Measurements from ENCODE around the gene MFAP2. TPM values are rescaled to one million over a fixed set of nuclear protein-coding genes. Genes with fewer than 3 reads are reported as not detected.

MFAP2 gene
- polyA plus RNA-seq, 3 donors, result not detected

DNA sequence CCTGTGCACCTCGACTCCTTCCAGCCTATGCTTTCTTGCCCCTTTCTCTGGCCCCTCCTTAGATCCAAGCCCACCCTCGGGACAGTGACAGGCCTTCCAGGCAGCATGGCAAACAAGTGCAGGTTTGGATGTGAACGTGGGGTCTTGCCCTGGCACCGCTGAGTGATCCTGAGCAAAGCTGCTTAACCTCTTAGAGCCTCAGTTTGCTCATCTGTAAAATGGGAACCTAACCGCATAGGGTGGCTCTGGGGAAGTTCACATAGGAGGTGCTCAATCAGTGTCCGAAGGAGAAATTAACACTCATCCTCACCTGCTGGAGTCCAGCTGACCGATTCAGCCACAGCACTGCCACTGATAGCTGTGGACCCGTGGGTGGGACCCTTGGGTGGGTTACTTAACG is 7.2 kb downstream of the MFAP2 start:
- TF ChIP-seq, protein P1, sequence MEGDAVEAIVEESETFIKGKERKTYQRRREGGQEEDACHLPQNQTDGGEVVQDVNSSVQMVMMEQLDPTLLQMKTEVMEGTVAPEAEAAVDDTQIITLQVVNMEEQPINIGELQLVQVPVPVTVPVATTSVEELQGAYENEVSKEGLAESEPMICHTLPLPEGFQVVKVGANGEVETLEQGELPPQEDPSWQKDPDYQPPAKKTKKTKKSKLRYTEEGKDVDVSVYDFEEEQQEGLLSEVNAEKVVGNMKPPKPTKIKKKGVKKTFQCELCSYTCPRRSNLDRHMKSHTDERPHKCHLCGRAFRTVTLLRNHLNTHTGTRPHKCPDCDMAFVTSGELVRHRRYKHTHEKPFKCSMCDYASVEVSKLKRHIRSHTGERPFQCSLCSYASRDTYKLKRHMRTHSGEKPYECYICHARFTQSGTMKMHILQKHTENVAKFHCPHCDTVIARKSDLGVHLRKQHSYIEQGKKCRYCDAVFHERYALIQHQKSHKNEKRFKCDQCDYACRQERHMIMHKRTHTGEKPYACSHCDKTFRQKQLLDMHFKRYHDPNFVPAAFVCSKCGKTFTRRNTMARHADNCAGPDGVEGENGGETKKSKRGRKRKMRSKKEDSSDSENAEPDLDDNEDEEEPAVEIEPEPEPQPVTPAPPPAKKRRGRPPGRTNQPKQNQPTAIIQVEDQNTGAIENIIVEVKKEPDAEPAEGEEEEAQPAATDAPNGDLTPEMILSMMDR (IDR thresholded peaks at IDR 0.05), result no peak
- WGBS (ENCODE audit: insufficient coverage), result 89% methylated on average over 3 of the region's 9 CpGs

DNA sequence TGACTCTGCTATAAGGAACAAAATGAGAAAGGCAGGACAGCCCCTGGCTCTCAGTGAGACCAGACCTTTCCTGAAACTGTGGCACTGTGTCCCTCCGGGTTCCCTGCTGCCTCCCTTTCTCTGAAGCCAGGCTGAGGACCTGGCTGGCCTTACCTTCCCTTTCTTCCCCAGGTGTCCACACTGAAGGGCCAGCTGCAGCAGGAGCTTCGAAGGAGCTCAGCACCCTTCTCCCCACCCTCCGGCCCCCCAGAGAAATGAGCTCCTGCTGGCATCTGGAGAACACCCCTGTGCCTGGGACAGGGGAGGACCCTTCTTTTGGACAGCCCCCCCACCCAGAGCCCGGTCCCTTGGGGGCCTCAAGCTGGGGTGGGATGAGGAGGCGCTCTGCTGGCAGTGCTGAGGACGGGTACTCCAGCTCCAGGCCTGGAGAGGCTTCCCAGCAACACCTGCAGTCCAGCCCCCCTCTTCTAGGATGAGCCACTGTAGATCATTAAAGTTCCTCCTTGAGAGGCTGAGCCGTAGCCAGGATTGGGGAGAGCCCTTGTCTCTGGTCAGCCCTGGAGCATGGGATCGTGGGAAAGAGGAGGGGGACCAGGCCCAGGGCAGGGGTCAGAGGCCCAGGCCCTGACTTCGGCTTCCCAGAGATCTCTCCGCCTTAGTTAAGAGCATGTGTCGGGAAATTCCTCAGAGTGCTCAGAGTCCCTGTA is 8.1 kb downstream of the MFAP2 start:
- Mint-ChIP-seq H3K4me1 (no peaks in the 10 kb centered on the region), H3K36me3 (peaks cover 3 to 6% of the 10 kb centered on the region in 2 donors), H3K27me3 (ENCODE audit: low read depth in 3 of 3) (peaks cover 0 to 3% (median 1%) of the 10 kb centered on the region in 3 donors), H3K9me3 (no peaks in the 10 kb centered on the region), H3K4me3 (no peak overlapping the region), H3K27ac (peak overlapping the region in 1 of 7 donors; percentile 13)
- peaks cover 0 to 4% of the 10 kb centered on the region in 2 donors for H3K36me3 ChIP-seq (replicated peaks in 1 of 2; ENCODE audit: control insufficient read depth in 1 of 2, insufficient read depth in 2 of 2, low read length in 2 of 2)
- no peaks in the 10 kb centered on the region for H3K9me3 ChIP-seq (replicated peaks in 1 of 2; ENCODE audit: control insufficient read depth in 1 of 2, insufficient read depth in 1 of 2, low read length in 2 of 2)
- H3K4me3 ChIP-seq (replicated peaks in 1 of 3; ENCODE audit: low read depth in 2 of 3, low read length in 3 of 3), result no peak overlapping the region
- H3K27ac ChIP-seq (ENCODE audit: low read depth in 1 of 2, low read length in 2 of 2), result no peak overlapping the region
- H3K4me1 ChIP-seq (ENCODE audit: control insufficient read depth in 1 of 2, insufficient read depth in 2 of 2, low read length in 2 of 2), result no peaks in the 10 kb centered on the region
- H3K9ac ChIP-seq (ENCODE audit: insufficient read depth, low read length, poor library complexity, severe bottlenecking), result no peak overlapping the region
- DNase-seq, result no peak
- TF ChIP-seq, protein P1 (IDR thresholded peaks at IDR 0.05), result no peak
- H3K4me2 ChIP-seq (replicated peaks; ENCODE audit: extremely low read depth, low read length, poor library complexity, severe bottlenecking), result no peak overlapping the region
- H2AFZ ChIP-seq (ENCODE audit: insufficient read depth, low read depth, low read length, poor library complexity, severe bottlenecking), result no peak overlapping the region
- H3K79me2 ChIP-seq (ENCODE audit: insufficient read depth, low read length), result no peaks in the 10 kb centered on the region
- WGBS (ENCODE audit: insufficient coverage), result 89% methylated on average over 6 of the region's 11 CpGs
- intact Hi-C loops (cut with micrococcal nuclease), result no loop called here
- no peaks in the 10 kb centered on the region for H4K20me1 ChIP-seq (ENCODE audit: insufficient read depth, low read length)
- H3K27me3 ChIP-seq (ENCODE audit: control insufficient read depth in 2 of 2, insufficient read depth in 2 of 2, low read length in 2 of 2), result no peaks in the 10 kb centered on the region

More for the DNA sequence above, 7.2 kb downstream of the MFAP2 start:
- no peak overlapping the region for H3K4me3 ChIP-seq (replicated peaks in 1 of 3; ENCODE audit: low read depth in 2 of 3, low read length in 3 of 3)
- Mint-ChIP-seq H3K9me3 (no peaks in the 10 kb centered on the region), H3K4me3 (no peak overlapping the region), H3K4me1 (no peaks in the 10 kb centered on the region), H3K27ac (no peak overlapping the region), H3K36me3 (peaks cover 3 to 6% of the 10 kb centered on the region in 2 donors), H3K27me3 (ENCODE audit: low read depth in 3 of 3) (peaks cover 3 to 7% (median 5%) of the 10 kb centered on the region in 3 donors)
- H3K27me3 ChIP-seq (ENCODE audit: control insufficient read depth in 2 of 2, insufficient read depth in 2 of 2, low read length in 2 of 2), result no peaks in the 10 kb centered on the region
- no peaks in the 10 kb centered on the region for H3K9me3 ChIP-seq (replicated peaks in 1 of 2; ENCODE audit: control insufficient read depth in 1 of 2, insufficient read depth in 1 of 2, low read length in 2 of 2)
- no peak for DNase-seq
- no peaks in the 10 kb centered on the region for H3K4me1 ChIP-seq (ENCODE audit: control insufficient read depth in 1 of 2, insufficient read depth in 2 of 2, low read length in 2 of 2)
- peaks cover 0 to 3% of the 10 kb centered on the region in 2 donors for H3K36me3 ChIP-seq (replicated peaks in 1 of 2; ENCODE audit: control insufficient read depth in 1 of 2, insufficient read depth in 2 of 2, low read length in 2 of 2)
- intact Hi-C loops (cut with micrococcal nuclease), result no loop called here
- no peak overlapping the region for H3K9ac ChIP-seq (ENCODE audit: insufficient read depth, low read length, poor library complexity, severe bottlenecking)
- H2AFZ ChIP-seq (ENCODE audit: insufficient read depth, low read depth, low read length, poor library complexity, severe bottlenecking), result no peak overlapping the region
- no peaks in the 10 kb centered on the region for H4K20me1 ChIP-seq (ENCODE audit: insufficient read depth, low read length)
- H3K4me2 ChIP-seq (replicated peaks; ENCODE audit: extremely low read depth, low read length, poor library complexity, severe bottlenecking), result no peak overlapping the region
- H3K27ac ChIP-seq (ENCODE audit: low read depth in 1 of 2, low read length in 2 of 2), result no peak overlapping the region
- H3K79me2 ChIP-seq (ENCODE audit: insufficient read depth, low read length), result no peaks in the 10 kb centered on the region
